ENCODE measurements around the gene TRIM22. TPM values are rescaled to one million over a fixed set of nuclear protein-coding genes. Genes with fewer than 3 reads are reported as not detected.
A peak's percentile ranks its signal among the peaks of the same experiment; 100 is the strongest.
"Not testable (repeated sequence)": the region's sequence is repeated elsewhere in the genome, so short reads cannot be mapped to it uniquely, and the experiment has no call there.

TRIM22 gene
- total and polyA plus RNA-seq, 4 donors, result 11.8 to 26.0 (median 19.9) TPM

DNA sequence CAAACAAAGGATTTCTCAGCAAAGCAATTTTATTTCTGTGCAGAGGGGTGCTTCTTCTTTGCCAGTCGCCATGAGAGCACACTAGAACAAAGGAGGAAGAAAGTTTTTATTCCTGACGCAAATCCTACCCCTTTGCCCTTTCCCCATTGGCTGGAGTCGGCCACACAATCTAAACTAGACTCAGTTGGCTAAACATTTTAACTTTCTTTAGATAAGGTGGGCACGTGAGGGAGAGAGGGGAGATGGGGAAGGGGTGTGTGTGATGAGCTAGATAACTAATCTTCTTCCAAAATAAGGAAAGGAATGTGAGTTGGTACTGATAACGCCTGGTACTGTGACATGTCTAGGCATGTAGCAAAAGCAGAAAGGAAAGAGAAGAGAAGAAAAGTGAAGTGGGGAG lies 626 bp downstream of the TRIM22 start:
- Histone ChIP-seq H3K4me3 (ENCODE audit: low read depth, low read length) (peak overlapping the region; percentile 28), H3K27ac (ENCODE audit: low read depth, low read length) (peak overlapping the region; percentile 75), H3K27me3 (ENCODE audit: control insufficient read depth, insufficient read depth, low read length) (no peaks in the 10 kb centered on the region), H3K36me3 (ENCODE audit: control insufficient read depth, insufficient read depth, low read length) (no peaks in the 10 kb centered on the region), H3K4me1 (ENCODE audit: control insufficient read depth, insufficient read depth, low read length) (no peaks in the 10 kb centered on the region), H3K9me3 (ENCODE audit: control insufficient read depth, insufficient read depth, low read length) (no peaks in the 10 kb centered on the region)
- WGBS (ENCODE audit: insufficient coverage), result 29% methylated on average over 1 of the region's 5 CpGs
- peak in 1 of 6 donors; percentile 10 for DNase-seq (ENCODE audit: low read depth in 4 of 6, low spot score in 6 of 6)

DNA sequence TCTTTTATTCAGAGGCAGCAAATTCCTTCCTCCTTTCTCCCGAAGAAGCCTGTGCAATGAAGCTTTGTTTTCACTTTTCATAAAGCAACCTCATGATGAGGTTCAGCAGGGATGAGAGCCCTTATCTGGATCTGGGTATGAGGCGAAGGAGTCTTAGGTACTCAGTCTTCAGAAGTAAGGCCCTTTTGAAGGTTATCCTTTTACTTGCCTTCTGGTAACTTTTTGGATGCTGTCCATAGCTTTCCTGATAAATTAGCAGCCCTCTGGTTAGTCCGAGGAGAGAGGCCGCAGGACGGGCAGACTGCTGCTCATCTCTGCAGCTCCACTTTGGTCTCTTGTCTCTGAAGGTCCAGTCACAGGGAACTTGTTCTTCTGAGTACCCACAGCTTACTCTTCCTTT lies 1.1 kb downstream of the TRIM22 start:
- 81% methylated on average over 4 of the region's 5 CpGs for WGBS (ENCODE audit: insufficient coverage)
- no peak overlapping the region for H3K4me3 ChIP-seq (ENCODE audit: low read depth, low read length)
- H3K36me3 ChIP-seq (ENCODE audit: control insufficient read depth, insufficient read depth, low read length), result no peaks in the 10 kb centered on the region
- H3K4me1 ChIP-seq (ENCODE audit: control insufficient read depth, insufficient read depth, low read length), result no peaks in the 10 kb centered on the region
- H3K27me3 ChIP-seq (ENCODE audit: control insufficient read depth, insufficient read depth, low read length), result no peaks in the 10 kb centered on the region
- peak in 1 of 6 donors; percentile 13 for DNase-seq (ENCODE audit: low read depth in 4 of 6, low spot score in 6 of 6)
- H3K27ac ChIP-seq (ENCODE audit: low read depth, low read length), result peak overlapping the region; percentile 75
- H3K9me3 ChIP-seq (ENCODE audit: control insufficient read depth, insufficient read depth, low read length), result no peaks in the 10 kb centered on the region

DNA sequence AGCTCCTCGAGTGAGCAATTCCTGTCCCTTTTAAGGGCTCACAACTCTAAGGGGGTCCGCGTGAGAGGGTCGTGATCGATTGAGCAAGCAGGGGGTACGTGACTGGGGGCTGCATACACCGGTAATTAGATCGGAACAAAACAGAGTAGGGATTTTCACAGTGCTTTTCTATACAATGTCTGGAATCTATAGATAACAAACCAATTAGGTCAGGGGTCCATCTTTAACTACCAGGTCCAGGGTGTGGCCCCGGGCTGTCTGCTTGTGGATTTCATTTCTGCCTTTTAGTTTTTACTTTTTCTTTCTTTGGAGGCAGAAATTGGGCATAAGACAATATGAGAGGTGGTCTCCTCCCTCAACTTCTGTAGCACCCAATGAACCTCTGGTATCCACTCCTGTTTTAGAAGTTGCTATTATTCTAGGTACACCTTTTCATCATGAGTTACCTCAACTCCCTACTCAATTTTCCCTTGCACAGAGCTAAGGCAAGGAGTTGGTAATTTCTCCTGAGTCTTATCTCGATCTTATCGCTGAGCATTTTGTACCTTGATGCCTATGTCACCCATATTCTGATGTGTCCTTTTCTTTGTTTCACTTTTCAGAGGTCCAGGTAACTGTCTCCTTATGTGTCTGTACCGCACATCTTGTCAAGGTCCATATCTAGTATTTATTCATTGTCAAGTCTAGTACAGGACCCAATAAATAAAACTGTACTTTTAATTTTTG lies 1.8 kb downstream of the TRIM22 start:
- H3K27ac ChIP-seq (ENCODE audit: low read depth, low read length); H3K27me3 ChIP-seq (ENCODE audit: control insufficient read depth, insufficient read depth, low read length); DNase-seq (ENCODE audit: low read depth in 4 of 6, low spot score in 6 of 6); H3K4me1 ChIP-seq (ENCODE audit: control insufficient read depth, insufficient read depth, low read length); H3K36me3 ChIP-seq (ENCODE audit: control insufficient read depth, insufficient read depth, low read length); H3K9me3 ChIP-seq (ENCODE audit: control insufficient read depth, insufficient read depth, low read length); H3K4me3 ChIP-seq (ENCODE audit: low read depth, low read length): not testable (repeated sequence)
- 90% methylated on average over 10 of the region's 12 CpGs for WGBS (ENCODE audit: insufficient coverage)

DNA sequence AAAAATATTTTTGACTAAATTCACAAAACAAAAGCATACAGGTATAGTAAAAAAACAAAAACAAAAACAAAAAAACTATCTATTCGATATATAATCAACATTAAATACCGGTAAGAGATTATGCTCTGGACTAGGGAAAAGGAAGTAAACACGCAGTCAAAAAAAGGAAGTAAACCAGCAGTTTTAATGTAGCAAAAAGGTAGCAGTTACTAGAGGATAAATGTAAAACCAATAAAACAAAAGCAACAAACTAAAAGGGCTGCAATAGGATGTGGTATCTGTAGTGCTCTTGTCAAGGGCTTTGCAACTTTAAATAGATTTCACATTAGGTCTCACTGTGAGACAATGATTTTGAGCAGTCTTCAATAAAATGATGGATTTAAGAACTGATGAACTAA lies 2.4 kb downstream of the TRIM22 start:
- H3K4me1 ChIP-seq (ENCODE audit: control insufficient read depth, insufficient read depth, low read length), result no peaks in the 10 kb centered on the region
- WGBS (ENCODE audit: insufficient coverage), result no CpG with 5 or more reads among the region's 3 CpGs
- H3K9me3 ChIP-seq (ENCODE audit: control insufficient read depth, insufficient read depth, low read length), result no peaks in the 10 kb centered on the region
- H3K27me3 ChIP-seq (ENCODE audit: control insufficient read depth, insufficient read depth, low read length), result no peaks in the 10 kb centered on the region
- no peak for DNase-seq (ENCODE audit: low read depth in 4 of 6, low spot score in 6 of 6)
- H3K36me3 ChIP-seq (ENCODE audit: control insufficient read depth, insufficient read depth, low read length), result no peaks in the 10 kb centered on the region
- no peak overlapping the region for H3K4me3 ChIP-seq (ENCODE audit: low read depth, low read length)
- H3K27ac ChIP-seq (ENCODE audit: low read depth, low read length), result no peak overlapping the region

DNA sequence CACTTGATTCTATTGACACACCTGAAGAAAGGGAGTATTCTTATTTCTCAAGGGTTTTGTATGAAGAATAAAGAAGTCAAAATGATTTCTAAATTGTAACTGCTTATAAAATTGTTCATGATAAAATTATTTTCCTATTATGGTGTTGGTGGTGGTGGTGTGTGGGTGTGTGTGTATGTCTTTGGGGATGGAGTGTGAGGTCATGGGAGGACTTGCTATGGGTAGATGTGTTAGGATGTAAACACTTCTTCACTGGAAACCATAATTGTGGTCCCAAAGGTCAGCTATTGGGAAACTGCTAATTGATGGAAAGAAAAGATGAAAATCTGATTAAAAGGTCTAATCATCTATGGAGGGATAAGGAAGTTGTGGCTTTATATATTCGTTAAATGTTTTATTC lies 5.1 kb downstream of the TRIM22 start:
- no CpG with 5 or more reads among the region's 1 CpG for WGBS (ENCODE audit: insufficient coverage)

DNA sequence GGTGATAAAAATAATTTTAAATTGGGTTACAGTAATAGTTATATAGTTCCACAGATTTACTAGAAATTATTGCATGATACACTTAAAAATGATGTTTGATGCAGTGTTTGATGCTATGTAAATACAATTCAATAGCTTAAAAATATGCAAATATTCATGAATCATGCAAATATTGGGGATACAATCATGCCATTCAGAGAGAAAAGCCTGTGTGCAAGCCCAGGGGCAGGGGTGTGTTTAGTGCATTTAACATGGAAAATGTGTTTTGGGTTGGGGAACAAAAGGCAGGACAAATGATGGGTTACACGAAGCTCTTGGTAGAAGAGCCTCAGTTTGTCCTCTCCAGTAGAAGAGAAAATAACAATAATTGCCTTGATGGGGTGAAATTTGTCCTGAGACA lies 6.0 kb downstream of the TRIM22 start:
- Histone ChIP-seq H3K27me3 (ENCODE audit: control insufficient read depth, insufficient read depth, low read length) (no peaks in the 10 kb centered on the region), H3K4me1 (ENCODE audit: control insufficient read depth, insufficient read depth, low read length) (no peaks in the 10 kb centered on the region), H3K36me3 (ENCODE audit: control insufficient read depth, insufficient read depth, low read length) (no peaks in the 10 kb centered on the region), H3K27ac (ENCODE audit: low read depth, low read length) (no peak overlapping the region), H3K9me3 (ENCODE audit: control insufficient read depth, insufficient read depth, low read length) (no peaks in the 10 kb centered on the region), H3K4me3 (ENCODE audit: low read depth, low read length) (no peak overlapping the region)
- WGBS (ENCODE audit: insufficient coverage), result 89% methylated on average over 1 of the region's 1 CpG
- DNase-seq (ENCODE audit: low read depth in 4 of 6, low spot score in 6 of 6), result no peak

More for the DNA sequence above, 5.1 kb downstream of the TRIM22 start:
- Histone ChIP-seq H3K4me3 (ENCODE audit: low read depth, low read length) (no peak overlapping the region), H3K9me3 (ENCODE audit: control insufficient read depth, insufficient read depth, low read length) (no peaks in the 10 kb centered on the region), H3K27me3 (ENCODE audit: control insufficient read depth, insufficient read depth, low read length) (no peaks in the 10 kb centered on the region), H3K36me3 (ENCODE audit: control insufficient read depth, insufficient read depth, low read length) (no peaks in the 10 kb centered on the region), H3K27ac (ENCODE audit: low read depth, low read length) (no peak overlapping the region), H3K4me1 (ENCODE audit: control insufficient read depth, insufficient read depth, low read length) (no peaks in the 10 kb centered on the region)
- no peak for DNase-seq (ENCODE audit: low read depth in 4 of 6, low spot score in 6 of 6)

DNA sequence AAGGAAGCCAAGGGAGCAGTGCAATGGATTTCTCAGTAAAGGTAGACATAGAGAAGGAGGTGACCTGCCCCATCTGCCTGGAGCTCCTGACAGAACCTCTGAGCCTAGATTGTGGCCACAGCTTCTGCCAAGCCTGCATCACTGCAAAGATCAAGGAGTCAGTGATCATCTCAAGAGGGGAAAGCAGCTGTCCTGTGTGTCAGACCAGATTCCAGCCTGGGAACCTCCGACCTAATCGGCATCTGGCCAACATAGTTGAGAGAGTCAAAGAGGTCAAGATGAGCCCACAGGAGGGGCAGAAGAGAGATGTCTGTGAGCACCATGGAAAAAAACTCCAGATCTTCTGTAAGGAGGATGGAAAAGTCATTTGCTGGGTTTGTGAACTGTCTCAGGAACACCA lies 6.6 kb downstream of the TRIM22 start:
- no peaks in the 10 kb centered on the region for H3K4me1 ChIP-seq (ENCODE audit: control insufficient read depth, insufficient read depth, low read length)
- 93% methylated on average over 2 of the region's 2 CpGs for WGBS (ENCODE audit: insufficient coverage)

DNA sequence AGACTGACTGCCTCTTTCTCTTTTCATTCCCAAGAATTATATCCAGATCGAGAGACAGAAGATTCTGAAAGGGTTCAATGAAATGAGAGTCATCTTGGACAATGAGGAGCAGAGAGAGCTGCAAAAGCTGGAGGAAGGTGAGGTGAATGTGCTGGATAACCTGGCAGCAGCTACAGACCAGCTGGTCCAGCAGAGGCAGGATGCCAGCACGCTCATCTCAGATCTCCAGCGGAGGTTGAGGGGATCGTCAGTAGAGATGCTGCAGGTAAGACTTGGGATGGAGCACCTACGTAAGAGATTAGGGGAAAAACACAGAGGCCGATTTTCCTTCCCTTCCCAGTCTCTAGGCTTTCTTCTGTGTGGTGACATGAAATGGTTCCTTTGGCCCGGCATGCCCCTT lies 8.7 kb downstream of the TRIM22 start:
- no peak for DNase-seq (ENCODE audit: low read depth in 4 of 6, low spot score in 6 of 6)
- no peak overlapping the region for H3K4me3 ChIP-seq (ENCODE audit: low read depth, low read length)
- no peaks in the 10 kb centered on the region for H3K4me1 ChIP-seq (ENCODE audit: control insufficient read depth, insufficient read depth, low read length)
- H3K9me3 ChIP-seq (ENCODE audit: control insufficient read depth, insufficient read depth, low read length), result no peaks in the 10 kb centered on the region
- 83% methylated on average over 4 of the region's 7 CpGs for WGBS (ENCODE audit: insufficient coverage)
- no peaks in the 10 kb centered on the region for H3K27me3 ChIP-seq (ENCODE audit: control insufficient read depth, insufficient read depth, low read length)
- H3K27ac ChIP-seq (ENCODE audit: low read depth, low read length), result no peak overlapping the region
- H3K36me3 ChIP-seq (ENCODE audit: control insufficient read depth, insufficient read depth, low read length), result no peaks in the 10 kb centered on the region

More for the DNA sequence above, 6.6 kb downstream of the TRIM22 start:
- no peak for DNase-seq (ENCODE audit: low read depth in 4 of 6, low spot score in 6 of 6)
- Histone ChIP-seq H3K27ac (ENCODE audit: low read depth, low read length) (no peak overlapping the region), H3K27me3 (ENCODE audit: control insufficient read depth, insufficient read depth, low read length) (no peaks in the 10 kb centered on the region), H3K36me3 (ENCODE audit: control insufficient read depth, insufficient read depth, low read length) (no peaks in the 10 kb centered on the region), H3K4me3 (ENCODE audit: low read depth, low read length) (no peak overlapping the region), H3K9me3 (ENCODE audit: control insufficient read depth, insufficient read depth, low read length) (no peaks in the 10 kb centered on the region)

DNA sequence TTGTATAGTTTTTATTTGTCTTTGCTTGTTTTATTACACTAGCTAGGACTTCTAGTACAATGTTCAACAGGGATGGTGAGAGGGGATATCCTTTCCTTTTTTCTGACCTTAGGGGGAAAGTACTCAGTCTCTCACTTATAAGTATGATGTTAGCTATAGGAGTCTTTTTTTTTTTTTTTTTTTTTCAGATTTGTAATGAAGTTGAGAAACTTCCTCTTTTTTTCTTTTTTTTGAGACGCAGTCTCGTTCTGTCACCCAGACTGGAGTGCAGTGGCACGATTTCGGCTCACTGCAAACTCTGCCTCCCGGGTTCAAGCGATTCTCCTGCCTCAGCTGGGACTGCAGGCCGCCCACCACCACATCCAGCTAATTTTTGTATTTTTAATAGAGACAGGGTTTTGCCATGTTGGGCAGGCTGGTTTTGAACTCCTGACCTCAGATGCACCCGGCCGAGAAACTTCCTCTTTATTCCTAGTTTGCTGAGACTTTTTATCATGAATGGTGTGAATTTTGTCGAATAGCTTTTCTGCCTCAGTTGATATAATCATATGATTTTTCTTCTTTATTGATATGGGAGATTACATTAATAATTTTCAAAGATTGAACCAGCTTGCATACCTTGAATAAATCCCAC lies 10.9 kb downstream of the TRIM22 start:
- Histone ChIP-seq H3K9me3 (ENCODE audit: control insufficient read depth, insufficient read depth, low read length) (peaks cover 2% of the 10 kb centered on the region), H3K27me3 (ENCODE audit: control insufficient read depth, insufficient read depth, low read length) (no peaks in the 10 kb centered on the region), H3K27ac (ENCODE audit: low read depth, low read length) (no peak overlapping the region), H3K4me1 (ENCODE audit: control insufficient read depth, insufficient read depth, low read length) (no peaks in the 10 kb centered on the region), H3K4me3 (ENCODE audit: low read depth, low read length) (no peak overlapping the region), H3K36me3 (ENCODE audit: control insufficient read depth, insufficient read depth, low read length) (no peaks in the 10 kb centered on the region)
- 100% methylated on average over 3 of the region's 10 CpGs for WGBS (ENCODE audit: insufficient coverage)
- DNase-seq (ENCODE audit: low read depth in 4 of 6, low spot score in 6 of 6), result no peak

DNA sequence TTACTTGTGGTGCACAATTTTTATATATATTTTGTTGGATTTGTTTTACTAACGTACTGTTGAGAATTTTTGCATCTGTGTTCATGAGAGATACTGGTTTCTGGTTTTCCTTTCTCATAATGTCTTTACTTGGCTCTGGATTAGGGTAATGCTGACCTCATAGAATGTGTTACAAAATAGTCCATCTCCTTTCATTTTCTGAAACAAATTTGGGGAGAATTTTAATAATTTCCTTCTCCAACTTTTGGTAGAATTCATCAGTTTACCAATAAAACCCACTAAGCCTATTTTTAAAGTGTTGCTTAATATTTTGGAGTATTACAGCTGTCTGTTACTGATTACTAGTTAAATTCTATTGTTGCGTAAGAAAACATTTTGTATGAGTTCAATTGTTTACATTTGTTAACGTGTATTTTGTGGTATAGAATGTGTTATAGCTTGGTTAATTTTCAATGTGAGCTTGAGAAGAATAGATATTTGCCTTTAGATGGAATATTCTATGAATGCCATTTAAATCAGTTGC lies 11.5 kb downstream of the TRIM22 start:
- H3K36me3 ChIP-seq (ENCODE audit: control insufficient read depth, insufficient read depth, low read length), result no peaks in the 10 kb centered on the region
- no peaks in the 10 kb centered on the region for H3K4me1 ChIP-seq (ENCODE audit: control insufficient read depth, insufficient read depth, low read length)
- WGBS (ENCODE audit: insufficient coverage), result 60% methylated on average over 1 of the region's 3 CpGs
- H3K4me3 ChIP-seq (ENCODE audit: low read depth, low read length), result no peak overlapping the region
- peaks cover 2% of the 10 kb centered on the region for H3K9me3 ChIP-seq (ENCODE audit: control insufficient read depth, insufficient read depth, low read length)
- H3K27me3 ChIP-seq (ENCODE audit: control insufficient read depth, insufficient read depth, low read length), result no peaks in the 10 kb centered on the region
- no peak overlapping the region for H3K27ac ChIP-seq (ENCODE audit: low read depth, low read length)
- DNase-seq (ENCODE audit: low read depth in 4 of 6, low spot score in 6 of 6), result no peak

All from spinal cord (tissue), 10 donors.